PFSK-1 (cell line): ENCODE results near the gene GPD1.

ENCODE experiments used
- FOXP2 ChIP-seq: optimal IDR thresholded peaks from 2 replicates; pipeline ENCODE3; 2011; ENCODE audit warnings: borderline replicate concordance, control low read depth, inconsistent platforms; ENCODE audit not compliant: insufficient read depth; ENCODE audit errors: extremely low read length, extremely low read depth
- POLR2AphosphoS5 ChIP-seq: IDR thresholded peaks from 2 replicates; pipeline ENCODE4 v1.6.1; 2012; ENCODE audit warnings: low read depth, mild to moderate bottlenecking, control low read depth, low read length, moderate library complexity
- SIN3A ChIP-seq: IDR thresholded peaks from 2 replicates; pipeline ENCODE4 v1.6.1; 2012; ENCODE audit warnings: mild to moderate bottlenecking, low read length, moderate library complexity, borderline replicate concordance; ENCODE audit not compliant: insufficient read depth
- TAF1 ChIP-seq: IDR thresholded peaks from 2 replicates; pipeline ENCODE4 v1.6.1; 2012; ENCODE audit warnings: low read length, control low read depth, borderline replicate concordance; ENCODE audit not compliant: insufficient read depth
- TF ChIP-seq, protein P1 (sequence below), 2 experiments: IDR thresholded peaks; 2 replicates each; pipeline versions ENCODE4 v1.6.1 to v1.8.0; 2011 to 2012; ENCODE audit warnings: low read depth in 2 of 2, low read length in 2 of 2, control low read depth in 1 of 2, inconsistent platforms in 1 of 2, mild to moderate bottlenecking in 1 of 2, moderate library complexity in 1 of 2; ENCODE audit not compliant: insufficient read depth in 1 of 2

GPD1 gene

GRCh38 chr12:50075808-50076170 is 28.0 kb upstream of the GPD1 start:
- TF ChIP-seq, protein P1, sequence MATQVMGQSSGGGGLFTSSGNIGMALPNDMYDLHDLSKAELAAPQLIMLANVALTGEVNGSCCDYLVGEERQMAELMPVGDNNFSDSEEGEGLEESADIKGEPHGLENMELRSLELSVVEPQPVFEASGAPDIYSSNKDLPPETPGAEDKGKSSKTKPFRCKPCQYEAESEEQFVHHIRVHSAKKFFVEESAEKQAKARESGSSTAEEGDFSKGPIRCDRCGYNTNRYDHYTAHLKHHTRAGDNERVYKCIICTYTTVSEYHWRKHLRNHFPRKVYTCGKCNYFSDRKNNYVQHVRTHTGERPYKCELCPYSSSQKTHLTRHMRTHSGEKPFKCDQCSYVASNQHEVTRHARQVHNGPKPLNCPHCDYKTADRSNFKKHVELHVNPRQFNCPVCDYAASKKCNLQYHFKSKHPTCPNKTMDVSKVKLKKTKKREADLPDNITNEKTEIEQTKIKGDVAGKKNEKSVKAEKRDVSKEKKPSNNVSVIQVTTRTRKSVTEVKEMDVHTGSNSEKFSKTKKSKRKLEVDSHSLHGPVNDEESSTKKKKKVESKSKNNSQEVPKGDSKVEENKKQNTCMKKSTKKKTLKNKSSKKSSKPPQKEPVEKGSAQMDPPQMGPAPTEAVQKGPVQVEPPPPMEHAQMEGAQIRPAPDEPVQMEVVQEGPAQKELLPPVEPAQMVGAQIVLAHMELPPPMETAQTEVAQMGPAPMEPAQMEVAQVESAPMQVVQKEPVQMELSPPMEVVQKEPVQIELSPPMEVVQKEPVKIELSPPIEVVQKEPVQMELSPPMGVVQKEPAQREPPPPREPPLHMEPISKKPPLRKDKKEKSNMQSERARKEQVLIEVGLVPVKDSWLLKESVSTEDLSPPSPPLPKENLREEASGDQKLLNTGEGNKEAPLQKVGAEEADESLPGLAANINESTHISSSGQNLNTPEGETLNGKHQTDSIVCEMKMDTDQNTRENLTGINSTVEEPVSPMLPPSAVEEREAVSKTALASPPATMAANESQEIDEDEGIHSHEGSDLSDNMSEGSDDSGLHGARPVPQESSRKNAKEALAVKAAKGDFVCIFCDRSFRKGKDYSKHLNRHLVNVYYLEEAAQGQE (IDR thresholded peaks at IDR 0.05; ENCODE audit: insufficient read depth in 1 of 2, low read depth in 2 of 2, low read length in 2 of 2), result no peak
- TF ChIP-seq FOXP2, result no peak
- TF ChIP-seq SIN3A, result no peak
- TF ChIP-seq TAF1, result no peak
- TF ChIP-seq POLR2AphosphoS5, result no peak

DNA sequence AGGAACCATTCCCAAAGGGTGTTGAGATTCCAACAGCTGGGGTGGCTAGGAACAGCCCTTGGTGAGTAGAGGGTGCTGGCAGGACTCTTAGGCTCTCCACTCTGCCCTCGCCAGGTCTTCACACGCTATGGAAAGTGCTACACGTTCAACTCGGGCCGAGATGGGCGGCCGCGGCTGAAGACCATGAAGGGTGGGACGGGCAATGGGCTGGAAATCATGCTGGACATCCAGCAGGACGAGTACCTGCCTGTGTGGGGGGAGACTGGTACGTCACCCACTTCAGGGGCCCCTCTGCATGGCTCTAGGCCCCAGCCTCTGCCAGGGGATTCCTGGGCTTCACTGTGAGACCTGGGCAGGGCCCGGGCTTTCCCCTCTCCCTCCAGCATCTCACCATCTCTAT is 26.7 kb upstream of the GPD1 start:
- TF ChIP-seq TAF1 (no peak), SIN3A (no peak), POLR2AphosphoS5 (no peak), FOXP2 (no peak)
- TF ChIP-seq, protein P1 (IDR thresholded peaks at IDR 0.05; ENCODE audit: insufficient read depth in 1 of 2, low read depth in 2 of 2, low read length in 2 of 2), result no peak

DNA sequence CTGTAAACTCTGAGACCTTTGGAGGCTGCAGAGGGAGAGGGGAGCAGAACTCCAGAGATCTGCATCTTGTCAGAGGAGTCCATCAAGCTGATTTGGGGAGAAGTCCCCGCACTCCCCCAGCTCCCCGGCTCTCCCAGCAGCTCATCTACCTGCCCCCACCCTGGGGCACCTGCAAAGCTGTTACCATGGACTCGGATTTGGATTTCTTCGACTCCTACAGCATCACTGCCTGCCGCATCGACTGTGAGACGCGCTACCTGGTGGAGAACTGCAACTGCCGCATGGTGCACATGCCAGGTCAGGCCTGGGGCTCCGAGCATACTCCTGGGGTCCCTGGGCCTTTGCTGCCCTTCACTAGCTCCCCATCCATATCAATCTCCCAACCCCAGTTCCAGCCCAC is 25.5 kb upstream of the GPD1 start:
- TF ChIP-seq FOXP2, result no peak
- TF ChIP-seq TAF1, result no peak
- no peak for TF ChIP-seq SIN3A
- TF ChIP-seq, protein P1 (IDR thresholded peaks at IDR 0.05; ENCODE audit: insufficient read depth in 1 of 2, low read depth in 2 of 2, low read length in 2 of 2), result no peak
- TF ChIP-seq POLR2AphosphoS5, result no peak

DNA sequence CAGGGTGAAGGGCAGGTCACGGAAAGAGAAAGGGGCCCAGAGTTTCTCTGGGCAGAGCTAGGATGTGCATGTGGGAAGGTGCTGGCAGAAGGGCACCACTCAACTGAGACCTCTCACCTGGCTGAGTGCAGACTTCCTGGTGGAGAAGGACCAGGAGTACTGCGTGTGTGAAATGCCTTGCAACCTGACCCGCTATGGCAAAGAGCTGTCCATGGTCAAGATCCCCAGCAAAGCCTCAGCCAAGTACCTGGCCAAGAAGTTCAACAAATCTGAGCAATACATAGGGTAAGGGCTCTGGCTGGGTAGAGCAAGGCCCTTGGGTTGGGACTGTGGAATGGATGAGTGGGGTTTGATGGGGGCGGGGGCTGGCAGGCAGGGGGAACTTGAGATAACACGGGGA is 24.0 kb upstream of the GPD1 start:
- no peak for TF ChIP-seq SIN3A
- TF ChIP-seq FOXP2, result no peak
- no peak for TF ChIP-seq TAF1
- no peak for TF ChIP-seq POLR2AphosphoS5
- TF ChIP-seq, protein P1 (IDR thresholded peaks at IDR 0.05; ENCODE audit: insufficient read depth in 1 of 2, low read depth in 2 of 2, low read length in 2 of 2), result peak; percentile 18 to 76; a peak in 1 of 4 replicates

GRCh38 chr12:50081096-50081808 is 22.6 kb upstream of the GPD1 start:
- TF ChIP-seq, protein P1 (IDR thresholded peaks at IDR 0.05; ENCODE audit: insufficient read depth in 1 of 2, low read depth in 2 of 2, low read length in 2 of 2), result no peak
- no peak for TF ChIP-seq TAF1
- no peak for TF ChIP-seq SIN3A
